PFSK-1 (cell line): Measurements from ENCODE around the gene TSPAN14.

Source experiments
- POLR2AphosphoS5 ChIP-seq: IDR thresholded peaks from 2 replicates; pipeline ENCODE4 v1.6.1; 2012; ENCODE audit warnings: low read depth, mild to moderate bottlenecking, control low read depth, low read length, moderate library complexity
- TF ChIP-seq, protein P1 (sequence below), 2 experiments: IDR thresholded peaks; 2 replicates each; pipeline versions ENCODE4 v1.6.1 to v1.8.0; 2011 to 2012; ENCODE audit warnings: low read depth in 2 of 2, low read length in 2 of 2, control low read depth in 1 of 2, inconsistent platforms in 1 of 2, mild to moderate bottlenecking in 1 of 2, moderate library complexity in 1 of 2; ENCODE audit not compliant: insufficient read depth in 1 of 2

DNA sequence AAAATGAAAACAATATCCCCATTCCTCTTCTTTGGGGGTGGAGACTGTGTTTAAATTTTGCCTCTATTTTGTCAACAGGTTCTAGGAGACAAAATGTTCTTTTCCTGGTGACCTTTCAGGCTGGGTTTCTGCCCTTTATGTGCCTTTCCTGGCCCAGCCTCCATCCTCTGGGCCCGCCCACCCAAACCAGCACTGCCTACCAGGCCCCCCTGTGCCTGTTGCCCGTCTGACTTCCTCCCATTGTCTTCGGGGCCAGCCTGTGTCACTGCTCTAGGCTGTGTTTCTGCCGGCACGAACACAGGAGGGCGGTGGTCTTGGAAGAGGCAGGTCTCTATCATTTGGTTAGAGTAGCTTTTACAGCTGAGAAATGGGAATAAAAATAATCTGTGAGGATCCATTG is 13.9 kb downstream of the TSPAN14 start:
- no peak for TF ChIP-seq POLR2AphosphoS5
- TF ChIP-seq, protein P1, sequence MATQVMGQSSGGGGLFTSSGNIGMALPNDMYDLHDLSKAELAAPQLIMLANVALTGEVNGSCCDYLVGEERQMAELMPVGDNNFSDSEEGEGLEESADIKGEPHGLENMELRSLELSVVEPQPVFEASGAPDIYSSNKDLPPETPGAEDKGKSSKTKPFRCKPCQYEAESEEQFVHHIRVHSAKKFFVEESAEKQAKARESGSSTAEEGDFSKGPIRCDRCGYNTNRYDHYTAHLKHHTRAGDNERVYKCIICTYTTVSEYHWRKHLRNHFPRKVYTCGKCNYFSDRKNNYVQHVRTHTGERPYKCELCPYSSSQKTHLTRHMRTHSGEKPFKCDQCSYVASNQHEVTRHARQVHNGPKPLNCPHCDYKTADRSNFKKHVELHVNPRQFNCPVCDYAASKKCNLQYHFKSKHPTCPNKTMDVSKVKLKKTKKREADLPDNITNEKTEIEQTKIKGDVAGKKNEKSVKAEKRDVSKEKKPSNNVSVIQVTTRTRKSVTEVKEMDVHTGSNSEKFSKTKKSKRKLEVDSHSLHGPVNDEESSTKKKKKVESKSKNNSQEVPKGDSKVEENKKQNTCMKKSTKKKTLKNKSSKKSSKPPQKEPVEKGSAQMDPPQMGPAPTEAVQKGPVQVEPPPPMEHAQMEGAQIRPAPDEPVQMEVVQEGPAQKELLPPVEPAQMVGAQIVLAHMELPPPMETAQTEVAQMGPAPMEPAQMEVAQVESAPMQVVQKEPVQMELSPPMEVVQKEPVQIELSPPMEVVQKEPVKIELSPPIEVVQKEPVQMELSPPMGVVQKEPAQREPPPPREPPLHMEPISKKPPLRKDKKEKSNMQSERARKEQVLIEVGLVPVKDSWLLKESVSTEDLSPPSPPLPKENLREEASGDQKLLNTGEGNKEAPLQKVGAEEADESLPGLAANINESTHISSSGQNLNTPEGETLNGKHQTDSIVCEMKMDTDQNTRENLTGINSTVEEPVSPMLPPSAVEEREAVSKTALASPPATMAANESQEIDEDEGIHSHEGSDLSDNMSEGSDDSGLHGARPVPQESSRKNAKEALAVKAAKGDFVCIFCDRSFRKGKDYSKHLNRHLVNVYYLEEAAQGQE (IDR thresholded peaks at IDR 0.05; ENCODE audit: insufficient read depth in 1 of 2, low read depth in 2 of 2, low read length in 2 of 2), result no peak
